ENCODE results near the gene ASPG.

The ASPG gene

DNA sequence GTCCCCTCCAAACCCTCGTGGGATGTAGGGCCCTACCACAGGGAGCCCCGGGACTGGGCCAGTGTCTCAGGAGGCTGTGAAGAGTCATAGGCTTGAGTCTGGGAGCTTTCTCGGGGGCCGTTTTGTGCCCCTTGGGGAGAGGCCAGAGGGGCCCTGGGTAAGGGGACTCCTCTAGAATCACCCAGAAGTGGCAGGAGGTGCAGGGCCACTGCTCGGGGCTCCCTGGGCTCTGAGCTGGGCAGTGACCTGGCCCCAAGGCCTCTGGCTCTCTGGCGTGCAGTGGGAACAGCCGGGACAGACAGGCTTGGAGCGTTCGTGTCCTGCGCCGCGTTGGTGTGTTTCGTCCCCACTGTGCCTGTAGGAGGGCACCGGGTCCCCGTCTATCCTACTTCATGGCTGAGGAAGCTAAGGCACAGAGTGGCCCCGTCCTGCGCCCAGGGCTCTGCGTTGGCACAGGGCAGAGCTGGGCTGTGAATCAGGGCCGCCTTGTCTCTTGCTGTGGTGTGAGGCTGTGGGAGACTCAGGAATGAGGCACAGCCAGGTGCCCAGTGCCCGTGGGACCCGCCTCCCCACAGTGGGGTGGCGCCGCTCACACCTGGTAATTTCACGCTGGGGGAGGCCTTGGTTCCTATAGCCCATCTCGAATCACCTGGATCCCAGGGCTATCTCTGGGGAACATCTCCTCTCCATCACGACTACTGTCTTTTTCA lies 29.1 kb downstream of the ASPG start:
- no peaks in the 10 kb centered on the region for H3K9me3 ChIP-seq (ENCODE audit: control insufficient read depth, insufficient read depth, low read depth, low read length)
- H3K36me3 ChIP-seq (ENCODE audit: control insufficient read depth, insufficient read depth, low read length), result no peaks in the 10 kb centered on the region
- no peak overlapping the region for H3K4me3 ChIP-seq (ENCODE audit: low read depth, low read length)
- H3K27ac ChIP-seq (ENCODE audit: low read depth, low read length), result no peak overlapping the region
- H3K27me3 ChIP-seq (ENCODE audit: control insufficient read depth, insufficient read depth, low read length), result peaks cover 60% of the 10 kb centered on the region
- no peaks in the 10 kb centered on the region for H3K4me1 ChIP-seq (ENCODE audit: control insufficient read depth, insufficient read depth, low read length)
- H3K9ac ChIP-seq (ENCODE audit: low read length), result no peak overlapping the region

DNA sequence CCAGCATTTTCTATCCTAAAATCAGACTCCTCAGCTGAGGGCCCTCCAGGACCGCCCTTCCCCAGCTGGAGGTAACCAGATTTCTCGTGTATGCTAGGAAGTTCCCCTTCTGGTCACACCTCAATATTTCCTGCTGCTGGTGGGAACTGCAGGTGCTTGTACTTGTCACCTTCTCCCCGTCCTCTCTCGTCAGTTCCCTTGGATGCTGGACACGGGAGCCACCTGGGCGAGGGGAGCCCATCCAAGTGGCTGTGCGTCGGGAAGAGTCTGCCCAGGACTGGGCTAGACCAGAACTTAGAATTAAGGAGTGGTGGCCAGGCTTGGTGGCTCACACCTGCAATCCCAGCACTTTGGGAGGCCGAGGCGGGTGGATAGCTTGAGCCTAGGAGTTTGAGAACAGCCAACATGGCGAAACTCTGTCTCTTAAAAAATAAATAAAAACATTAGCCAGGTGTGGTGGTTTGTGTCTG lies 29.7 kb downstream of the ASPG start:
- no peak overlapping the region for H3K4me3 ChIP-seq (ENCODE audit: low read depth, low read length)
- no peaks in the 10 kb centered on the region for H3K36me3 ChIP-seq (ENCODE audit: control insufficient read depth, insufficient read depth, low read length)
- no peak overlapping the region for H3K9ac ChIP-seq (ENCODE audit: low read length)
- H3K27ac ChIP-seq (ENCODE audit: low read depth, low read length), result no peak overlapping the region
- H3K9me3 ChIP-seq (ENCODE audit: control insufficient read depth, insufficient read depth, low read depth, low read length), result no peaks in the 10 kb centered on the region
- H3K4me1 ChIP-seq (ENCODE audit: control insufficient read depth, insufficient read depth, low read length), result no peaks in the 10 kb centered on the region
- peaks cover 66% of the 10 kb centered on the region for H3K27me3 ChIP-seq (ENCODE audit: control insufficient read depth, insufficient read depth, low read length)

DNA sequence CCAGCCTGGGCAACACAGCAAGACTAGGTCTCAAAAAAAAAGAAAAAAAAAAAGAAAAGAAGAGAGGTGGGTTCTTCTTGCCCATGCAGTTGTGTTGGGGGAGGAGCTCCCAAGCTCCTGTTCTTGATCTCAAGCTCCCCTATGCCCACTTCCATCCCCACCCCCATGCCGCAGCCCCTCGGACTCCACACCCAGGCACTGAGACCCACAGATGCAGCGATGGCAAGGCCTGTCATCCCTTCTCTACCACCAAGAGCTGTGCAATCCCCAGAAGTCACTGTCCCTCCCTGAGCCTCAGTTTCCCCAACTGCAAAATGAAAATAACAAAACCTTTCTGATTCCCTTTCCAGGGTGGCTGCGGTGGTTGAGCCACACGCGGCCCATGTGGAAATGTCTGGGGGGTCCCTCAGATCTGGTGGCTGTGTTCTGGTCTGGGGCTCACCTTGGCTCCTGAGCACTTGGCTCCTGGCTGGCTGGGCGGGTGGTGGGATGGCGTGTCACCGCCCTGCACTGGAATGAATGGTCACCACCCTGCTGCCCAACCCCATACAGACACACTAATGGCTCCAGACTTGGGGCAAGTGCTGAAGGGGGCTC lies 30.3 kb downstream of the ASPG start:
- Histone ChIP-seq H3K27me3 (ENCODE audit: control insufficient read depth, insufficient read depth, low read length) (peaks cover 72% of the 10 kb centered on the region), H3K27ac (ENCODE audit: low read depth, low read length) (no peak overlapping the region), H3K4me1 (ENCODE audit: control insufficient read depth, insufficient read depth, low read length) (no peaks in the 10 kb centered on the region), H3K9ac (ENCODE audit: low read length) (no peak overlapping the region), H3K36me3 (ENCODE audit: control insufficient read depth, insufficient read depth, low read length) (no peaks in the 10 kb centered on the region), H3K4me3 (ENCODE audit: low read depth, low read length) (no peak overlapping the region), H3K9me3 (ENCODE audit: control insufficient read depth, insufficient read depth, low read depth, low read length) (no peaks in the 10 kb centered on the region)

DNA sequence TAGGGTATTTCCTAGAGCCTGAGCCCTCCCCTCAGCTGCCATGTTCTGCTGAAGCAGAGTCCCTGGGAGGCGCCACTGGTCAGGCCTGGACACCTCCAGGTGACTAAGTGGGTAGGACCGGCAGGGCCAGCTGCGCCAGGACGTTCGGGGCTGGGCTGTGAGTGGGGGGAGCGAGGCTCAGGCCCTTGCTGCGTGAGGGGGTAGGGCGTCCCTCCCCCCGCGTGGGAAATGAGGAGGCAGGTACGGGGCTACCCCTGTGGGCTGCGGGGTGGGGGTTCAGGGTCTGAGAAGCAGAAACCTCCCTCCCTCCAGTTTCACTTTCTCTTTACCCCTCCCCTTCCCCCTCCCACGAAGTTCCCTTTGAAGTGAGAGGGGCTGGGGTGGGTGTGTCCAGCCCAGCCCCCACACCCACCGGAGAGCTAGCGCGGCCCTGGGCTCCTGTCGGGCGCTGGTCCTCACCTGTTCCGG lies 30.8 kb downstream of the ASPG start:
- no peaks in the 10 kb centered on the region for H3K36me3 ChIP-seq (ENCODE audit: control insufficient read depth, insufficient read depth, low read length)
- H3K4me1 ChIP-seq (ENCODE audit: control insufficient read depth, insufficient read depth, low read length), result no peaks in the 10 kb centered on the region
- no peaks in the 10 kb centered on the region for H3K9me3 ChIP-seq (ENCODE audit: control insufficient read depth, insufficient read depth, low read depth, low read length)
- peaks cover 77% of the 10 kb centered on the region for H3K27me3 ChIP-seq (ENCODE audit: control insufficient read depth, insufficient read depth, low read length)
- peak overlapping the region; percentile 63 for H3K4me3 ChIP-seq (ENCODE audit: low read depth, low read length)
- H3K27ac ChIP-seq (ENCODE audit: low read depth, low read length), result no peak overlapping the region
- H3K9ac ChIP-seq (ENCODE audit: low read length), result no peak overlapping the region

DNA sequence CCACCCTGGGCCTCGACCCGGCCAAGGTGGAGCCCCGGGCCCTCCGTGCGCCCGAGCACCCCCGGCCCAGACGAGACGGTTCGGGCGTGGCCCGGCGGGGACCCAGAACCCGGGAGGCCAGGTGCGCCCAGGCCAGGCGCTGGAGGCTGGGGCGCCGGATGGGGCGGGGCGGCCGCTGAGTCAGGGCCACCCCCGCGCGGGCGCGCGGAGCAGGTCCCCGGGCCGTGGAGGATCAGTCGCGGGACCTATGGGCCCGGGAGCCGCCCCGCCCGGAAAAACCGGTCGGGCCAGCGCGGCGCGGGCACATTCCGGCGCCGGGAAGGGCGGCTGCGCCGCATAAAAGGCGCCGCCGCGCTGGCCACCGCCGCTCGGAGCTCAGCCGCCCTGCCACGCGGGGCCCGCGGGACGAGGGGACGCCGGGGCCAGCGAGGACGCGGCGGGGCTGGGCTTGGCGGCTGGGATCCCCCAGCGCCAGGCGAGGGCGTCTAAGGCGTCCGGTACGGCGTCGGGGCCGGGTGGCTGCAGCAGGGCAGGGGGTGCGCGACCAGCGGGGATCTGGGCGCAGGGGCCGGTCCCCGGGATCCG lies 31.3 kb downstream of the ASPG start:
- no peaks in the 10 kb centered on the region for H3K9me3 ChIP-seq (ENCODE audit: control insufficient read depth, insufficient read depth, low read depth, low read length)
- peak overlapping the region; percentile 63 for H3K4me3 ChIP-seq (ENCODE audit: low read depth, low read length)
- no peak overlapping the region for H3K27ac ChIP-seq (ENCODE audit: low read depth, low read length)
- H3K27me3 ChIP-seq (ENCODE audit: control insufficient read depth, insufficient read depth, low read length), result peaks cover 79% of the 10 kb centered on the region
- H3K36me3 ChIP-seq (ENCODE audit: control insufficient read depth, insufficient read depth, low read length), result no peaks in the 10 kb centered on the region
- H3K4me1 ChIP-seq (ENCODE audit: control insufficient read depth, insufficient read depth, low read length), result no peaks in the 10 kb centered on the region
- no peak overlapping the region for H3K9ac ChIP-seq (ENCODE audit: low read length)

DNA sequence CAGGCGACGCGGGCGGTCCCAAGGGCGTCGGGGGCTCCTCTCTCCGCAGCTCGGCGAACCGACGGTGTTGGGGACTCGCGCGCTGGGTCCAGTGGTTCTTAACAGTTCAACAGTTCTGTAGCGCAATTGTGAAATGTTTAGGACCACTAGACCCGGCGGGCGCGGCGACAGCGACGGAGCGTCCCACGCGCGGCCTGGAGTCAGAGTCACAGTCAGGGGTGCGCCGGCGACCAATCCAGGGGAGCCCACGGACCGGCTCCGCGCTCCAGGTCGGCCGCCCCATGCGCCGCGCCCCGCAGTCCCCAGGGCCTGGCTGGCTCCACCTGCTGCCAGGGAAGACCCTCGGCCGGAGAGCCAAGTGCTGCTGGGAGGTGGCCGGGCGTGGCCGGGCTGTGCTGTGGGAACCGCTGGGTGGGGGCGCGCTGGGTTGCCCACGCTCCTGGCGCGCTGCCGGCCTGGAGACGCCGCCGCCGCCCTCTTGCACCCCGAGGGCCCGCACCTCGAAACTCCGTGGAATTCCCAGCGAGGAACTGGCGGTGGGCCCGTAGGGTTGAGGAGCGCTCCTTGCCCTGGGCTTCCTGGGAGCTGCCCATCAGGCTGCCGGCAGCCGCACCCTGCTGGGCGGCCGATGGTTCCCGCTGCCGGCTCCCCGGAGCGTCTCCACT lies 32.0 kb downstream of the ASPG start:
- H3K9me3 ChIP-seq (ENCODE audit: control insufficient read depth, insufficient read depth, low read depth, low read length), result no peaks in the 10 kb centered on the region
- H3K9ac ChIP-seq (ENCODE audit: low read length), result no peak overlapping the region
- no peak overlapping the region for H3K27ac ChIP-seq (ENCODE audit: low read depth, low read length)
- H3K4me1 ChIP-seq (ENCODE audit: control insufficient read depth, insufficient read depth, low read length), result no peaks in the 10 kb centered on the region
- peak overlapping the region; percentile 63 for H3K4me3 ChIP-seq (ENCODE audit: low read depth, low read length)
- H3K27me3 ChIP-seq (ENCODE audit: control insufficient read depth, insufficient read depth, low read length), result peaks cover 79% of the 10 kb centered on the region
- no peaks in the 10 kb centered on the region for H3K36me3 ChIP-seq (ENCODE audit: control insufficient read depth, insufficient read depth, low read length)

DNA sequence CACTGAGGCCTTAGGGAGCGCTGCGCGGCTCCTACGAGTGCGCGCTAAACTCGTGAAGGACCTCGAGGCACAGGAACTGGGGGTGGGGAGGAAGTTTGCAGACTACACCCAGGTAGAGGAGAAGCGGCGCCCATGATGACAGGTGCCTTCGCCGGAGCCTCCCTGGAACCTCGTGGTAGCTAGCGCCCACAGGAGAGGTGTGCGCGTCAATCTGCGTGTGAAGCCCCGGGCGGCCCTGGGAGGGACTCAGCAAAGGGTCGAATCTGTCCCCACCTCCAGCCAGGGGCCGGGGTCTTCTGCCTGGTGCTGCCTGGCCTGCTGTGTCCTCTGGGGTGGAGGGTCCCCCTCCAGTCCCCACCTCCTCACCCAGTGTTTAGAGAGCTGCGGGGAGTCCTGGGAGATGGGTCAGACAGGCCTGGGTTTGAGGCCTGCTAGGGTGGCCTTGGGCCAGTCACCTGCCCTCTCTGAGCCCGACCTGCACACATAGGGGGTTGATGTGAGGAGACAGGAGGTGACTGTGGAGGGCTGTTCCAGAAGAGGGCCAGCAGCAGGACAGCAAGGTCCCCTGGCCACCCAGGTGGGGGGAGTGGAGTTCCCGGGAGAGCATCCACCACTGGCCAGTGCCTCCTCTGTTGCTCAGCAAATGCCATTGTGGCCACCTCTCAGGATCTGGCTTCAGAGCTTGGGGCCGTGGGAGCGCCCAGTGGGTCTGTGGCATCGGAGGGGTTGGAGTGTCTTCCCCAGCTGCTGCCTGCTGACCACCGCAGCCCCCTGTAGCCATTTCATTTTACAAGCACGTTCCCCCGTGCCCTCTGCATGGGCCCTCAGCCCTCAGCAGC lies 32.7 kb downstream of the ASPG start:
- H3K27me3 ChIP-seq (ENCODE audit: control insufficient read depth, insufficient read depth, low read length), result peaks cover 79% of the 10 kb centered on the region

DNA sequence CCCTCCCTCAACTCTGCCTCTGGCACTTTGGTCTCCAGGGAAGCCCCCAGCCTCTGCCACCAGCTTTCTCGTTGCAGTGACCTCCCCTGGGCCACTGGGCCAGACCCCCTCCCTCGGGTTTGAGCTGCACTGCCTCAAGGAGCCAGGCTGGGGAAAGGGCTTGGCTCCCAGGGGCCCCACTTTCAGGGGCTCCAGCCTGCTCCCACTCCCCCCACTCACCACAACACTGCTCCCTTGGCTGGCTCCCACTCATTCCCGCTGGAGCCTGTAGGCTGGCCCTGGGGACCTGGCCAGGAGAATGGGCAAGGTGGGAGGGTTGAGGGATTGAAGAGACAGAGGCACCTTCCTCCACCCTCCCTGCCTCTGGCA lies 33.6 kb downstream of the ASPG start:
- no peak overlapping the region for H3K4me3 ChIP-seq (ENCODE audit: low read depth, low read length)
- H3K4me1 ChIP-seq (ENCODE audit: control insufficient read depth, insufficient read depth, low read length), result no peaks in the 10 kb centered on the region
- H3K36me3 ChIP-seq (ENCODE audit: control insufficient read depth, insufficient read depth, low read length), result no peaks in the 10 kb centered on the region
- no peak overlapping the region for H3K27ac ChIP-seq (ENCODE audit: low read depth, low read length)
- peaks cover 74% of the 10 kb centered on the region for H3K27me3 ChIP-seq (ENCODE audit: control insufficient read depth, insufficient read depth, low read length)
- H3K9ac ChIP-seq (ENCODE audit: low read length), result no peak overlapping the region
- peaks cover 3% of the 10 kb centered on the region; the same call in 1 of the 2 replicates for H3K9me3 ChIP-seq (ENCODE audit: control insufficient read depth, insufficient read depth, low read depth, low read length)

More for the DNA sequence above, 32.7 kb downstream of the ASPG start:
- Histone ChIP-seq H3K36me3 (ENCODE audit: control insufficient read depth, insufficient read depth, low read length) (no peaks in the 10 kb centered on the region), H3K27ac (ENCODE audit: low read depth, low read length) (no peak overlapping the region), H3K4me3 (ENCODE audit: low read depth, low read length) (peak overlapping the region; percentile 63), H3K4me1 (ENCODE audit: control insufficient read depth, insufficient read depth, low read length) (no peaks in the 10 kb centered on the region), H3K9ac (ENCODE audit: low read length) (no peak overlapping the region), H3K9me3 (ENCODE audit: control insufficient read depth, insufficient read depth, low read depth, low read length) (peaks cover 3% of the 10 kb centered on the region; the same call in 1 of the 2 replicates)

DNA sequence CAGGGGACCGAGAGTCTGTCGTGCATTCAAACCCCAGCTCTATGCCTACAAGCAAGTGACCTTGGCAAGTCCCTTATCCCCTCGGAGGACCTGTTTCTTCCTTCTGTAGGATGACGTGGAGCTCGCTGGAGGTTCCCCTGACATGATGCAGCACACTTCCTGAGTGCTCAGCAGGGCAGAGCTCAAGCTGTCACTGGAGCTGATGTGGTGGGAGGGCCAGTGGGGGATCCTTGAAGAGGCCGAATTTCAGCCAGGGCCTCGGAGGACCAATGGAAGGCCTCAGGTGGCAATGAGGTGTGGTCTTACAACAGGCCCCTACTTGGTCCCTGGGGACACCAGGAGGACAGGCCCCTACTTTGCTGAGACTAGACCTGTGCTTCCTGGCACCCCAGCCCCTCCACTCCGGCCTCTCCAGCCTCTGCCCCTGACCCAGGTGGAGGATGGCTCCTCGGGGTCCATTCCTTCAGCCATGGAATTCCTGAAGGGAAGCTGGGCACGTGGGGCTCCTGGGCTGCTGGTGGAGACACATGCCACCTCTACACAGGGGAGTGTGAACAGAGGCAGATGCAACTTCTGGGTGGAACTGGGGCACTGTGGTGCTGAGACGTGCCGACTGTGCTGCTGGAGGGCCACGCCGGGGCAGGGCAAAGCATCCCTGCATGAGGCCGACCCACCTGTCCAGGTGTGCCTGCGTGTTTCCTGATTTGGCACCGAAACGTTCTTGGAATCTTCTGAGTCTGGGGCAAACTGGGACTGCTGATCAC lies 34.2 kb downstream of the ASPG start:
- Histone ChIP-seq H3K4me1 (ENCODE audit: control insufficient read depth, insufficient read depth, low read length) (no peaks in the 10 kb centered on the region), H3K9ac (ENCODE audit: low read length) (no peak overlapping the region), H3K27ac (ENCODE audit: low read depth, low read length) (no peak overlapping the region), H3K27me3 (ENCODE audit: control insufficient read depth, insufficient read depth, low read length) (peaks cover 68% of the 10 kb centered on the region), H3K4me3 (ENCODE audit: low read depth, low read length) (no peak overlapping the region), H3K36me3 (ENCODE audit: control insufficient read depth, insufficient read depth, low read length) (no peaks in the 10 kb centered on the region), H3K9me3 (ENCODE audit: control insufficient read depth, insufficient read depth, low read depth, low read length) (peaks cover 3% of the 10 kb centered on the region; the same call in 1 of the 2 replicates)

DNA sequence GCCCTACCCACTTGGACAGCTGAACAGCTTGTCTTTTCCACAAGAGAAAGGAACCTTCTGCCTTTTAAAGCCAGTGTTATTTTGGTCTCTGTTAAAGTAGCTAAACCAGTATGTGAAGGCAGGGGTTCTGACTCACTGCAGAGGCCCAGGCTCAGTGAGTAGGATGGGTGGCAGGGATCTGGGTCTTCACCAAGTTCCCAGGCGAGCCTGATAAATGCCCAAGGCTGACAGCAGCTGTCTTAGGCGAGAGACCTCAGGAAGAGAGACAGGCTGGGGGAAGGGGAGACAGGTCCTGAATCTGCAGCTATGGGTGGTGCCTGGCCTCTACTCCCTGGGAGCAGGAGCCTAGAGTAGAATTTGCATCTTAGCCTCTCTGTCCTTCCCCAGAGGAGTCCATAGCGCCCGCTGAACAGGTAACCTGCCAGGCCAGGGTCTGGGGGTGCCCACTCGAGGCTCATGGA lies 34.8 kb downstream of the ASPG start:
- H3K9ac ChIP-seq (ENCODE audit: low read length), result no peak overlapping the region
- no peak overlapping the region for H3K27ac ChIP-seq (ENCODE audit: low read depth, low read length)
- H3K4me1 ChIP-seq (ENCODE audit: control insufficient read depth, insufficient read depth, low read length), result no peaks in the 10 kb centered on the region
- no peaks in the 10 kb centered on the region for H3K36me3 ChIP-seq (ENCODE audit: control insufficient read depth, insufficient read depth, low read length)
- H3K27me3 ChIP-seq (ENCODE audit: control insufficient read depth, insufficient read depth, low read length), result peaks cover 62% of the 10 kb centered on the region
- no peak overlapping the region for H3K4me3 ChIP-seq (ENCODE audit: low read depth, low read length)
- peaks cover 9% of the 10 kb centered on the region; the same call in 1 of the 2 replicates for H3K9me3 ChIP-seq (ENCODE audit: control insufficient read depth, insufficient read depth, low read depth, low read length)
